AG08395 (cell line): ENCODE data around the gene ANXA2.
"Not testable (repeated sequence)": the region's sequence is repeated elsewhere in the genome, so short reads cannot be mapped to it uniquely, and the experiment has no call there.

Experiments used
- DNase-seq: peaks from one replicate; pipeline ENCODE4 v3.0.0; 2012; ENCODE audit warnings: mixed read lengths, low spot score

The ANXA2 gene

GRCh38 chr15:60343221-60343970 lies 54.4 kb downstream of the ANXA2 start:
- DNase-seq, result no peak

- DNase-seq, result no peak
Measured at GRCh38 chr15:60340207-60340921, 57.4 kb downstream of the ANXA2 start.

GRCh38 chr15:60339236-60339635 lies 58.5 kb downstream of the ANXA2 start:
- no peak for DNase-seq

GRCh38 chr15:60338810-60339209 lies 59.0 kb downstream of the ANXA2 start:
- DNase-seq, result no peak

GRCh38 chr15:60337076-60337475 lies 60.7 kb downstream of the ANXA2 start:
- no peak for DNase-seq

- not testable (repeated sequence) for DNase-seq
Measured at GRCh38 chr15:60335296-60335695, 62.5 kb downstream of the ANXA2 start.

GRCh38 chr15:60328852-60329443 lies 68.8 kb downstream of the ANXA2 start:
- DNase-seq, result peak; percentile 53

- peak; percentile 55 for DNase-seq
Measured at GRCh38 chr15:60326824-60327654, 70.7 kb downstream of the ANXA2 start.

GRCh38 chr15:60326343-60326742 lies 71.4 kb downstream of the ANXA2 start:
- DNase-seq, result no peak

GRCh38 chr15:60325905-60326304 lies 71.9 kb downstream of the ANXA2 start:
- DNase-seq, result no peak

GRCh38 chr15:60324706-60325438 lies 72.9 kb downstream of the ANXA2 start:
- DNase-seq, result no peak

- no peak for DNase-seq
Measured at GRCh38 chr15:60323322-60323721, 74.5 kb downstream of the ANXA2 start.

GRCh38 chr15:60320365-60320764 lies 77.4 kb downstream of the ANXA2 start:
- no peak for DNase-seq

- no peak for DNase-seq
Measured at GRCh38 chr15:60318216-60318867, 79.4 kb downstream of the ANXA2 start.

GRCh38 chr15:60316961-60317360 lies 80.8 kb downstream of the ANXA2 start:
- DNase-seq, result no peak

GRCh38 chr15:60315878-60316277 lies 81.9 kb downstream of the ANXA2 start:
- no peak for DNase-seq

- no peak for DNase-seq
Measured at GRCh38 chr15:60313906-60314305, 83.9 kb downstream of the ANXA2 start.

GRCh38 chr15:60307034-60307433 lies 90.8 kb downstream of the ANXA2 start:
- DNase-seq, result no peak

GRCh38 chr15:60301024-60301423 lies 96.8 kb downstream of the ANXA2 start:
- DNase-seq, result no peak

- peak; percentile 38 for DNase-seq
Measured at GRCh38 chr15:60299452-60300047, 98.2 kb downstream of the ANXA2 start.
